HG03159 (cell line): ENCODE results near the gene B4GALT7.
"Not testable (repeated sequence)": the region's sequence is repeated elsewhere in the genome, so short reads cannot be mapped to it uniquely, and the experiment has no call there.

Experiments
- ATAC-seq: cut with Tn5 transposase; IDR thresholded peaks from one replicate; pipeline ENCODE4 v1.9.1; 2021; ENCODE audit warnings: mild to moderate bottlenecking, moderate library complexity; ENCODE audit not compliant: unreplicated experiment

The B4GALT7 gene

DNA sequence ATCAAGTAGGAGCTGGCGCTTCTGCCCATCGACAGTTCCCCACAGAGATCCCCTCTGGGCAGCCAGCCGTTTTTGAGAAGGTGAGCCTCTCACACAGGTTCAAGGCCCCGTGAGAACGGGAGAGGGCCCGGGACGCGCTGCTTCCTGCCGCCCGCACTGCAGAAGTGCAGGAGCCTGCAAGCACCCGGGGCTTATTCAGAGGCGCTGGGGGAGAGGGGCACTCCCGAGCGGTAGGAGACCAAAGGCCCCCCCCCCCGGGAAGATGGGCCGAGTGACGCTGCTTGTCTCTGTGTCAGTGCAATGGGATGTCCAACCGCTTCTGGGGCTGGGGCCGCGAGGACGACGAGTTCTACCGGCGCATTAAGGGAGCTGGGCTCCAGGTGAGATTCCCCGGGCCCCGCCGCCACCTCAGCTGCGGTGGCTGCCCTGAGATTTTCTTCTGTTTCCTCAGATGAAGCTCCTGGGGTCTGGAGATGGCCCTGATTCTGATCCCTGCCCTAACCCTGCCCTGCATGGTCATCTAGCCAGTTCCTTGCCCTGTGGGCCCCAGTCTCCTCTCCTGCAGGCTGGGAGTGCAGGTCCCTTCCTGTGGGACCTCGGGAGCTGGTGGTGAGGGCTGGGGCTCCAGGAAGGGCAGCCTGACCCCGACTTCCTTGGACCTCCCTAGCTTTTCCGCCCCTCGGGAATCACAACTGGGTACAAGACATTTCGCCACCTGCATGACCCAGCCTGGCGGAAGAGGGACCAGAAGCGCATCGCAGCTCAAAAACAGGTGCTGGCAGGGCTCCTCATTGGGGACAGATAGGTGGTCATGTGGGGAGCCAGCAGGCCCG, 8.5 kb downstream of the B4GALT7 start:
- no peak for ATAC-seq

GRCh38 chr5:177609076-177610059, 9.4 kb downstream of the B4GALT7 start:
- no peak for ATAC-seq

- ATAC-seq, result no peak
Observed at GRCh38 chr5:177610131-177610769, 10.3 kb downstream of the B4GALT7 start.

GRCh38 chr5:177610770-177611445, 11.0 kb downstream of the B4GALT7 start:
- ATAC-seq, result no peak

DNA sequence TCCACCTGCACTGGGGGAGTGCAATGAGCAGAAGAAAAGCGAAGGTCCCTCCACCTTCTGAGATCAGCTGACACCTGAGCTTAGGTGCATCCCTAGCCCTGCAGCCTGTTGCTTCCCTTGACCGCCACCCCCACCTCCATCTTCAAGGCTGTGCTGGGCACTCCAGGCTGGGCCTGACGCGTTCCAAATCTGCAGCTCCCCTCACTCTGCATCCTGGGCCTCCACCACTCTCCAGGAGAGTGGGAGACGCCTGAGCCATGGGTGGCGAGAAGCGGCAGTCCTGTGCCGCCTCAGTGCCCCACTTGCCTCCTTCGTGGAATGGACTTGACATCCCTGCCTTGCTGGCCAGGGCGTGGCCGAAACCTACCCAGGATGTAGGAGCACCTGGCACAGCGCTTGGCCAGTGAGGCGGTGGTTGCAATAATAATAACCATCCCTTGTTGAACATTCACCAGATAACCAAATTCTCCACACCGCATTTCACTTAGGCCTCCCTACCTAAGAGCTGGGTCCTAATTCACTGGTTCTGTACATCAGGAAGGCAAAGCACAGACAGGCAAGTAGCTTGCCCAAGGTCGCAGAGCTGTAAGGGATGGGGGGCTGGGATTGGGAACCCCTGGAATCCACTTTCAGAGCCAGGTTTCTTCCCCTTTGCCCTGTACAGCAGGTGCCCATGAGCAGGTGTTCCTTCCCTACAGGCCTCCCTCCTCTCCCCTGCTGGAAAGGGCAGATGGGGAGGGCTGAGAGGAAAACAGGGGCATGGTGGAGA, 11.7 kb downstream of the B4GALT7 start:
- no peak for ATAC-seq

DNA sequence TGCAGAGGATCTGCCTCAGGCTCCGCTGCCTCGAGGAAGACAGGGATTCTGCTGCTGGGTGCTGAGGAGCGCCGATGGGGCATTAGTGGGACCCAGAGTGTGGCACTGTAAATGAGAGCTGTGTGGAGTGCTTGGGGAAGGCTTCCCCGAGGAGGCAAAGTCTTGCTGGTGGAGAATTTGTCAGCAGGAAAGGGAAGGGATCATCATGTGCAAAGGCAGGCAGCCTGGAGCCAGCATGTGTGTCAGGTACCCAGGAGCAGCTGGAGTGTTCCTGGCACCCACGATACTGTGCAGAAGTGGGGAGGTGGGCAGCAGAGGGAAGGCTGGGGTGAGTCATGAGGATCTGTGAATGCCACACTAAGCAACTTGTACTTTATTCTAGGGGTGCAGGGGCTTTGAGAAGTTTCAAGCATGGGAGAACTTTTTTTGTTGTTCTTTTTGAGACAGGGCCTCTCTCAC, 12.3 kb downstream of the B4GALT7 start:
- no peak for ATAC-seq

GRCh38 chr5:177620560-177620959, 20.6 kb downstream of the B4GALT7 start:
- no peak for ATAC-seq

GRCh38 chr5:177624172-177624571, 24.2 kb downstream of the B4GALT7 start:
- not testable (repeated sequence) for ATAC-seq

DNA sequence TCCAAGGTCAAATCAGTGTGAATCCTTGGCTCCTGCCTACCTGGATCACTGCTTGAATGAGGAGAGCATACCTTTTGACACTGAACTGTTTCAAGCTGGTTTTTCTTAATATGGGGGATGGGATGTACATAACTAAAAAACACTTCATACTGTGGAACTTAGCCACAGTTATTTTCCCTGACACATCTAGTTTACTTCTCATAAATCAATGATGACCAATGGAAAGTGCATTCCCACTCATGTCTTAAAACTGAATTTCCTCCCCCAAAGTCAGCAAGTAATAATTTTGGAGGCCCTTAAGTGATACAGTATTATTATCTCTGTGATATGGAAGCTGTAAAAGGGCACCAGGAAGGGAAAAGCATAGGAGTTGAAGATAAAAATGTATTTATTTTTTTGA, 30.3 kb downstream of the B4GALT7 start:
- ATAC-seq, result not testable (repeated sequence)

- not testable (repeated sequence) for ATAC-seq
Observed at GRCh38 chr5:177634912-177635311, 35.0 kb downstream of the B4GALT7 start.

- ATAC-seq, result not testable (repeated sequence)
Observed at GRCh38 chr5:177645462-177645861, 45.5 kb downstream of the B4GALT7 start.

DNA sequence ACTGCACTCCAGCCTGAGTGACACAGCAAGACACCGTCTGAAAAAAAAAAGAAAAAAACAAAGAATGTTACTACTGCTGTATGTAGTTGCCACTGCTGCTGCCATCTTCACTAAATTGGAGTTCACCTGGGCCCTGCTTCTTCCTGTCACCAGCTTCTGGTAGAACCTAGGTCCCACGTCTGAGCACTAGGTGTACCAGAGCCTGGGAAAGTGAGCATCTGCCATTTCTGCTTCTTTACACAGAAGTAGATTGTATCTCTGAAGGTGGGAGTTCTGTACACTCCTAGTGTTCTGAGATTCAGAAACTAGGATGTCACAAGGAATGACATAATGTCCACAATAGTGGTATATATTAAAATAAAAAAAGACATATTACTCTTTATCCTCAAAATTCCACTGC, 51.3 kb downstream of the B4GALT7 start:
- ATAC-seq, result not testable (repeated sequence)

DNA sequence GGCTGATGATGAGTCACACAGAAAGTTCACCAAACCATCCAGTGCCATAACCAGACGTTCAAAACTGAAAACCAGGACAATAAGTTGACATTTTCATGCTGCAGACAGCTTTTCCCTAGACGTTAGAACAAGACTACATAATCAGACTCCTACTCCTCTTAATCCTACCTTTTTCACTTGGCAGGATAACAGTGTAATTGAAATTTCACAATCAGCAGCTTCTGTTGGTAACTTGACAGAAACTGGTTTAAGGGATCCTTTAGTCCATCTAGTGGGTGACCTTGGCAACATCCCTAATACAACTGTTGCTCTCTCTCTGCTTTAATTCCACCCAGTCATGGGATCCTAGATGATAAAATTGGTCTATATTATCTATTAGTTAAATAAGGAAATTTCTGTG, 57.9 kb downstream of the B4GALT7 start:
- not testable (repeated sequence) for ATAC-seq

- not testable (repeated sequence) for ATAC-seq
Observed at GRCh38 chr5:177658542-177658941, 58.6 kb downstream of the B4GALT7 start.
